Smooth muscle cell (in vitro differentiated cells): ENCODE measurements around the gene IVD. TPM values are rescaled to one million over a fixed set of nuclear protein-coding genes. Genes with fewer than 3 reads are reported as not detected.
A peak's percentile ranks its signal among the peaks of the same experiment; 100 is the strongest.

Experiments used
- DNase-seq: peaks from one replicate; lab custom pipeline; 2025; ENCODE audit not compliant: unreplicated experiment; lab: John Stamatoyannopoulos, UW
- H2AFZ ChIP-seq: fragments of 200-600 bp; sonication (generic); 2 replicates; pipeline ENCODE4 v1.6.0; 2016; ENCODE audit warnings: antibody characterized with exemption, low read depth, mild to moderate bottlenecking
- H3F3A ChIP-seq: fragments of 200-600 bp; sonication (generic); 2 replicates; pipeline ENCODE4 v1.6.0; 2017; ENCODE audit warnings: antibody characterized with exemption, low read depth
- H3K27ac ChIP-seq: fragments of 200-600 bp; sonication (generic); 2 replicates; pipeline ENCODE4 v1.5.1; 2016; ENCODE audit warnings: low read depth, mild to moderate bottlenecking
- H3K27me3 ChIP-seq: fragments of 200-600 bp; sonication (generic); 2 replicates; pipeline ENCODE4 v1.6.1; 2016; ENCODE audit warnings: low read depth, mild to moderate bottlenecking
- H3K36me3 ChIP-seq: fragments of 200-600 bp; sonication (generic); 2 replicates; pipeline ENCODE4 v1.5.1; 2016; ENCODE audit warnings: low read depth
- H3K4me1 ChIP-seq: fragments of 200-600 bp; sonication (generic); 2 replicates; pipeline ENCODE4 v1.5.1; 2016; ENCODE audit warnings: low read depth
- H3K4me2 ChIP-seq: fragments of 200-600 bp; sonication (generic); 2 replicates; pipeline ENCODE4 v1.6.0; 2016; ENCODE audit warnings: mild to moderate bottlenecking
- H3K4me3 ChIP-seq: fragments of 200-600 bp; sonication (generic); 2 replicates; pipeline ENCODE4 v1.5.1; 2016; ENCODE audit warnings: mild to moderate bottlenecking
- H3K79me2 ChIP-seq: fragments of 200-600 bp; sonication (generic); 2 replicates; pipeline ENCODE4 v1.6.0; 2016; ENCODE audit warnings: low read depth, mild to moderate bottlenecking
- H3K9ac ChIP-seq: fragments of 200-600 bp; sonication (generic); 2 replicates; pipeline ENCODE4 v1.6.0; 2016; ENCODE audit warnings: low read depth
- H3K9me3 ChIP-seq: fragments of 200-600 bp; sonication (generic); replicated peaks from 2 replicates; pipeline ENCODE4 v1.5.1; 2016; ENCODE audit warnings: low read depth
- H4K20me1 ChIP-seq: fragments of 200-600 bp; sonication (generic); 2 replicates; pipeline ENCODE4 v1.6.0; 2016; ENCODE audit warnings: low read depth
- WGBS: methylation state at CpG from one replicate; pipeline ENCODE4 v1.1.7; 2016; ENCODE audit warnings: low lambda C conversion rate; 5-methylcytosine and 5-hydroxymethylcytosine counted together
- polyA plus RNA-seq: library from polyadenylated mRNA; unstranded; fragments of >200 nt; fragmentation: Nextera tagmentation; extraction: Ambion mirVana; gene quantifications from 2 replicates; pipeline ENCODE4 v1.2.1, GENCODE V29; 2016
- total RNA-seq: library from RNA; depleted of rRNA; stranded (reverse); fragments of >200 nt; gene quantifications from 2 replicates; pipeline ENCODE4 v1.2.3, GENCODE V29; 2014
- TF ChIP-seq, protein P1 (sequence below): fragments of 200-600 bp; sonication (generic); IDR thresholded peaks from 2 replicates; pipeline ENCODE4 v1.5.1; 2017; ENCODE audit warnings: borderline replicate concordance, mild to moderate bottlenecking, antibody characterized with exemption; ENCODE audit not compliant: insufficient read depth, poor library complexity, severe bottlenecking

Gene IVD
- total and polyA plus RNA-seq, 2 experiments from 2014 or later: 17.4 to 37.8 TPM

- Histone ChIP-seq H3F3A (peaks cover 11% of the 10 kb centered on the region), H3K9me3 (no peaks in the 10 kb centered on the region), H3K4me3 (peak within 1 kb of the TSS; percentile 87), H4K20me1 (peaks cover 44% of the 10 kb centered on the region), H2AFZ (peak within 1 kb of the TSS; percentile 62), H3K4me1 (peaks cover 39% of the 10 kb centered on the region), H3K4me2 (peak within 1 kb of the TSS; percentile 96), H3K79me2 (peaks cover 41% of the 10 kb centered on the region), H3K36me3 (no peaks in the 10 kb centered on the region), H3K27ac (no peak within 1 kb of the TSS), H3K27me3 (peaks cover under 1% of the 10 kb centered on the region), H3K9ac (peak within 1 kb of the TSS; percentile 75)
- TF ChIP-seq, protein P1, sequence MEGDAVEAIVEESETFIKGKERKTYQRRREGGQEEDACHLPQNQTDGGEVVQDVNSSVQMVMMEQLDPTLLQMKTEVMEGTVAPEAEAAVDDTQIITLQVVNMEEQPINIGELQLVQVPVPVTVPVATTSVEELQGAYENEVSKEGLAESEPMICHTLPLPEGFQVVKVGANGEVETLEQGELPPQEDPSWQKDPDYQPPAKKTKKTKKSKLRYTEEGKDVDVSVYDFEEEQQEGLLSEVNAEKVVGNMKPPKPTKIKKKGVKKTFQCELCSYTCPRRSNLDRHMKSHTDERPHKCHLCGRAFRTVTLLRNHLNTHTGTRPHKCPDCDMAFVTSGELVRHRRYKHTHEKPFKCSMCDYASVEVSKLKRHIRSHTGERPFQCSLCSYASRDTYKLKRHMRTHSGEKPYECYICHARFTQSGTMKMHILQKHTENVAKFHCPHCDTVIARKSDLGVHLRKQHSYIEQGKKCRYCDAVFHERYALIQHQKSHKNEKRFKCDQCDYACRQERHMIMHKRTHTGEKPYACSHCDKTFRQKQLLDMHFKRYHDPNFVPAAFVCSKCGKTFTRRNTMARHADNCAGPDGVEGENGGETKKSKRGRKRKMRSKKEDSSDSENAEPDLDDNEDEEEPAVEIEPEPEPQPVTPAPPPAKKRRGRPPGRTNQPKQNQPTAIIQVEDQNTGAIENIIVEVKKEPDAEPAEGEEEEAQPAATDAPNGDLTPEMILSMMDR: no peak
- DNase-seq: peak; percentile 82
- 2% methylated on average over 8 of the region's 119 CpGs for WGBS
Observed at GRCh38 chr15:40440743-40441564, 35.4 kb downstream of the IVD start, which contains the start of gene BAHD1. Gene BAHD1 (plus strand): TSS chr15:40440953. CDS start chr15:40458465, 17,512 bp downstream.

GRCh38 chr15:40441565-40442531, 36.3 kb downstream of the IVD start:
- DNase-seq: no peak

GRCh38 chr15:40443255-40443654, 37.7 kb downstream of the IVD start:
- no peak overlapping the region for H3K27ac ChIP-seq
- H3K9me3 ChIP-seq: no peaks in the 10 kb centered on the region
- peaks cover 29% of the 10 kb centered on the region for H3K4me1 ChIP-seq
- no peaks in the 10 kb centered on the region for H3K27me3 ChIP-seq
- DNase-seq: no peak
- H3K9ac ChIP-seq: no peak overlapping the region
- H3K4me3 ChIP-seq: no peak overlapping the region
- no peak overlapping the region for H2AFZ ChIP-seq
- H3K36me3 ChIP-seq: no peaks in the 10 kb centered on the region
- H3F3A ChIP-seq: peaks cover 11% of the 10 kb centered on the region
- H3K4me2 ChIP-seq: peak overlapping the region; percentile 18
- 85% methylated on average over 4 of the region's 4 CpGs for WGBS
- peaks cover 64% of the 10 kb centered on the region for H3K79me2 ChIP-seq
- TF ChIP-seq, protein P1: no peak
- peaks cover 67% of the 10 kb centered on the region for H4K20me1 ChIP-seq

More at GRCh38 chr15:40441565-40442531, 36.3 kb downstream of the IVD start:
- Histone ChIP-seq H3K4me2 (peak overlapping the region; percentile 96), H2AFZ (no peak overlapping the region), H3K36me3 (no peaks in the 10 kb centered on the region), H3K4me3 (peak overlapping the region; percentile 87), H3K9me3 (no peaks in the 10 kb centered on the region), H3K4me1 (peaks cover 39% of the 10 kb centered on the region), H3K79me2 (peaks cover 50% of the 10 kb centered on the region), H3K9ac (peak overlapping the region; percentile 75), H4K20me1 (peaks cover 53% of the 10 kb centered on the region), H3K27me3 (no peaks in the 10 kb centered on the region), H3F3A (peaks cover 11% of the 10 kb centered on the region), H3K27ac (no peak overlapping the region)
- WGBS: 0% methylated on average over 22 of the region's 119 CpGs
- TF ChIP-seq, protein P1: no peak
